Hepatocyte (in vitro differentiated cells): ENCODE data around the gene ATG4D. TPM values are rescaled to one million over a fixed set of nuclear protein-coding genes. Genes with fewer than 3 reads are reported as not detected.

Source experiments
- DNase-seq: peaks from one replicate; pipeline ENCODE4 v3.0.0-alpha.2; 2016; ENCODE audit warnings: low spot score
- H2AFZ ChIP-seq: fragments of 200-600 bp; sonication (generic); 2 replicates; pipeline ENCODE4 v1.6.0; 2016; ENCODE audit warnings: antibody characterized with exemption, mild to moderate bottlenecking
- H3K27ac ChIP-seq: fragments of 200-600 bp; sonication (generic); 2 replicates; pipeline ENCODE4 v1.5.1; 2016; ENCODE audit warnings: mild to moderate bottlenecking
- H3K27me3 ChIP-seq: fragments of 200-600 bp; sonication (generic); 2 replicates; pipeline ENCODE4 v1.6.1; 2016
- H3K36me3 ChIP-seq: fragments of 200-600 bp; sonication (generic); replicated peaks from 2 replicates; pipeline ENCODE4 v1.5.1; 2016; ENCODE audit warnings: low read depth; ENCODE audit not compliant: insufficient read depth
- H3K4me1 ChIP-seq: fragments of 200-600 bp; sonication (generic); 2 replicates; pipeline ENCODE4 v1.5.1; 2016; ENCODE audit warnings: mild to moderate bottlenecking, moderate library complexity; ENCODE audit not compliant: insufficient read depth
- H3K4me2 ChIP-seq: fragments of 200-600 bp; sonication (generic); 2 replicates; pipeline ENCODE4 v1.6.0; 2016
- H3K4me3 ChIP-seq: fragments of 200-600 bp; sonication (generic); 2 replicates; pipeline ENCODE4 v1.5.1; 2016; ENCODE audit warnings: mild to moderate bottlenecking
- H3K79me2 ChIP-seq: fragments of 200-600 bp; sonication (generic); 2 replicates; pipeline ENCODE4 v1.6.0; 2017; ENCODE audit warnings: mild to moderate bottlenecking
- H3K9me2 ChIP-seq: fragments of 200-600 bp; sonication (generic); replicated peaks from 2 replicates; pipeline ENCODE4 v1.6.0; 2017; ENCODE audit warnings: mild to moderate bottlenecking; ENCODE audit not compliant: insufficient read depth
- H3K9me3 ChIP-seq: fragments of 200-600 bp; sonication (generic); 2 replicates; pipeline ENCODE4 v1.5.1; 2016; ENCODE audit warnings: low read depth, mild to moderate bottlenecking
- H4K20me1 ChIP-seq: fragments of 200-600 bp; sonication (generic); 2 replicates; pipeline ENCODE4 v1.6.0; 2016; ENCODE audit warnings: mild to moderate bottlenecking; ENCODE audit not compliant: insufficient read depth, poor library complexity, severe bottlenecking
- CTCF ChIP-seq: fragments of 200-600 bp; sonication (generic); IDR thresholded peaks from 2 replicates; pipeline ENCODE4 v1.5.1; 2016; ENCODE audit warnings: antibody characterized with exemption, mild to moderate bottlenecking; ENCODE audit not compliant: poor library complexity
- EZH2 ChIP-seq: fragments of 200-600 bp; sonication (generic); IDR thresholded peaks from 2 replicates; pipeline ENCODE4 v1.6.1; 2016; ENCODE audit warnings: antibody characterized with exemption, mild to moderate bottlenecking, borderline replicate concordance
- EZH2phosphoT487 ChIP-seq: fragments of 200-600 bp; sonication (generic); IDR thresholded peaks from one replicate; pipeline ENCODE4 v1.6.1; 2018; ENCODE audit warnings: antibody characterized with exemption, mild to moderate bottlenecking, low read depth, moderate library complexity; ENCODE audit not compliant: unreplicated experiment, severe bottlenecking
- WGBS: methylation state at CpG from one replicate; pipeline ENCODE4 v1.1.6; 2016; ENCODE audit warnings: low lambda C conversion rate; ENCODE audit errors: missing lambda C conversion rate; 5-methylcytosine and 5-hydroxymethylcytosine counted together
- polyA plus RNA-seq: library from polyadenylated mRNA; unstranded; fragments of >200 nt; fragmentation: Nextera tagmentation; extraction: Ambion mirVana; gene quantifications from 2 replicates; pipeline ENCODE4 v1.2.1, GENCODE V29; 2016
- total RNA-seq: library from RNA; depleted of rRNA; stranded (reverse); fragments of >200 nt; gene quantifications from 2 replicates; pipeline ENCODE4 v1.2.3, GENCODE V29; 2014

ATG4D gene
- total and polyA plus RNA-seq, 2 experiments from 2014 or later, result 24.1 to 34.5 TPM

- Histone ChIP-seq H3K79me2 (peaks cover 37% of the 10 kb centered on the region), H3K27ac (peak within 1 kb of the TSS; percentile 99), H3K27me3 (no peaks in the 10 kb centered on the region), H4K20me1 (no peaks in the 10 kb centered on the region), H3K36me3 (no peaks in the 10 kb centered on the region), H3K4me2 (peak within 1 kb of the TSS; percentile 97), H3K4me1 (peaks cover 10% of the 10 kb centered on the region), H3K4me3 (peak within 1 kb of the TSS; percentile 97), H2AFZ (peak within 1 kb of the TSS; percentile 100), H3K9me2 (no peaks in the 10 kb centered on the region), H3K9me3 (no peaks in the 10 kb centered on the region)
- 10% methylated on average over 41 of the region's 73 CpGs for WGBS
- DNase-seq, result peak; percentile 52
- TF ChIP-seq EZH2, result no peak
- no peak for TF ChIP-seq CTCF
- TF ChIP-seq EZH2phosphoT487, result no peak
Measured at GRCh38 chr19:10503002-10503789, 40.5 kb upstream of the ATG4D start, which contains the start of gene KEAP1. Gene KEAP1 (minus strand): TSS chr19:10503356. CDS start chr19:10500033, 3,323 bp downstream.

GRCh38 chr19:10505583-10506229, 38.0 kb upstream of the ATG4D start:
- Histone ChIP-seq H3K4me3 (no peak overlapping the region), H2AFZ (no peak overlapping the region), H3K36me3 (no peaks in the 10 kb centered on the region), H3K27ac (no peak overlapping the region), H3K4me1 (peaks cover 10% of the 10 kb centered on the region), H3K9me2 (no peaks in the 10 kb centered on the region), H4K20me1 (no peaks in the 10 kb centered on the region), H3K9me3 (no peaks in the 10 kb centered on the region), H3K27me3 (peaks cover 3% of the 10 kb centered on the region), H3K79me2 (peaks cover 17% of the 10 kb centered on the region), H3K4me2 (no peak overlapping the region)
- peak; percentile 77 for DNase-seq
- TF ChIP-seq EZH2phosphoT487 (no peak), CTCF (peak; percentile 64), EZH2 (no peak)
- WGBS, result 32% methylated on average over 17 of the region's 17 CpGs

- Histone ChIP-seq H2AFZ (no peak overlapping the region), H3K27me3 (peaks cover 13% of the 10 kb centered on the region), H3K4me1 (no peaks in the 10 kb centered on the region), H3K36me3 (no peaks in the 10 kb centered on the region), H3K4me3 (no peak overlapping the region), H3K9me3 (no peaks in the 10 kb centered on the region), H3K4me2 (no peak overlapping the region), H3K9me2 (no peaks in the 10 kb centered on the region), H4K20me1 (no peaks in the 10 kb centered on the region), H3K27ac (no peak overlapping the region), H3K79me2 (no peaks in the 10 kb centered on the region)
- 89% methylated on average over 14 of the region's 16 CpGs for WGBS
- TF ChIP-seq EZH2phosphoT487 (no peak), EZH2 (no peak), CTCF (no peak)
- no peak for DNase-seq
Measured at GRCh38 chr19:10508036-10508435, 35.7 kb upstream of the ATG4D start.
